Measurements from ENCODE around the gene SCYGR5.

SCYGR5 gene

DNA sequence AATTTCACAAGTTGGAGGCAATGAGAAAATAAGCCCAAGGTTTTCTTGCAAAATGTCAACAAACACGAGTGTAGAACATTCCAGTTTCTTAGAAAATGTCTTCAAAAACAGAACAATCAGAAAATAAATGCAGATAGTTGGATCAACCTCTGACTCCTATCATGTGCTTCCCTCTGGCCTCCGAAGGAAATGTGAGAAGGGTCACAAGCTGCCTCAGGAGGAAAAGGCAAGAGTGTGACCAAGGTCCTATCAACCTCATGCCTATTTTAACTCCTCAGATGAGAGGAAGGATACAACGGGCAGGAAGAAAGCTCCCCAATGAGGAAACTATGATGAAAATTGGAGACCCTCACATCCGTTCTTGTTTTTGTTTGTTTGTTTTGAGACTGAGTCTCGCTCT, 7.9 kb downstream of the SCYGR5 start:
- DNase-seq (ENCODE audit: low spot score), result no peak
- Histone ChIP-seq H3K4me3 (no peak overlapping the region), H3K27ac (no peak overlapping the region)
- TF ChIP-seq, protein P1, sequence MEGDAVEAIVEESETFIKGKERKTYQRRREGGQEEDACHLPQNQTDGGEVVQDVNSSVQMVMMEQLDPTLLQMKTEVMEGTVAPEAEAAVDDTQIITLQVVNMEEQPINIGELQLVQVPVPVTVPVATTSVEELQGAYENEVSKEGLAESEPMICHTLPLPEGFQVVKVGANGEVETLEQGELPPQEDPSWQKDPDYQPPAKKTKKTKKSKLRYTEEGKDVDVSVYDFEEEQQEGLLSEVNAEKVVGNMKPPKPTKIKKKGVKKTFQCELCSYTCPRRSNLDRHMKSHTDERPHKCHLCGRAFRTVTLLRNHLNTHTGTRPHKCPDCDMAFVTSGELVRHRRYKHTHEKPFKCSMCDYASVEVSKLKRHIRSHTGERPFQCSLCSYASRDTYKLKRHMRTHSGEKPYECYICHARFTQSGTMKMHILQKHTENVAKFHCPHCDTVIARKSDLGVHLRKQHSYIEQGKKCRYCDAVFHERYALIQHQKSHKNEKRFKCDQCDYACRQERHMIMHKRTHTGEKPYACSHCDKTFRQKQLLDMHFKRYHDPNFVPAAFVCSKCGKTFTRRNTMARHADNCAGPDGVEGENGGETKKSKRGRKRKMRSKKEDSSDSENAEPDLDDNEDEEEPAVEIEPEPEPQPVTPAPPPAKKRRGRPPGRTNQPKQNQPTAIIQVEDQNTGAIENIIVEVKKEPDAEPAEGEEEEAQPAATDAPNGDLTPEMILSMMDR (IDR thresholded peaks at IDR 0.05), result no peak

DNA sequence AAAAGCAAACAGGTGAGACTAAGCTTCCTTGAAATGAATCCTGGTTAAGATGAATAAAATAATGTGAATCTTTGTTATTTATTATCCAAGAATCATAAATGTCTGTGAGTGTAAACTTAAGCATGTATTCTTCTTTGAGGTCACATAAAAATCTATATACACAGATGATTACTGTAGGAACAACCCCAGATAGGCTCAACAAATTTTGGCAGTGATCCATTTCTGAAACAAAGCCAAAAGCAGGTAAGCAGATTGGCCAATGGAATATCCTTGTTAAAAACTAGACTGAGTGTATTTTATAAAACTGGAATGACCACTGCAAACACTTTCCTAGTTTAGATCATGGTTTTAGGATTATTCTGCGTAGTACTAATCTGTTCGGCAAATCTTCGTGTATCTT, 11.3 kb downstream of the SCYGR5 start:
- DNase-seq (ENCODE audit: low spot score), result no peak
- no peak overlapping the region for H3K4me3 ChIP-seq
- no peak overlapping the region for H3K27ac ChIP-seq
- TF ChIP-seq, protein P1 (IDR thresholded peaks at IDR 0.05), result no peak

DNA sequence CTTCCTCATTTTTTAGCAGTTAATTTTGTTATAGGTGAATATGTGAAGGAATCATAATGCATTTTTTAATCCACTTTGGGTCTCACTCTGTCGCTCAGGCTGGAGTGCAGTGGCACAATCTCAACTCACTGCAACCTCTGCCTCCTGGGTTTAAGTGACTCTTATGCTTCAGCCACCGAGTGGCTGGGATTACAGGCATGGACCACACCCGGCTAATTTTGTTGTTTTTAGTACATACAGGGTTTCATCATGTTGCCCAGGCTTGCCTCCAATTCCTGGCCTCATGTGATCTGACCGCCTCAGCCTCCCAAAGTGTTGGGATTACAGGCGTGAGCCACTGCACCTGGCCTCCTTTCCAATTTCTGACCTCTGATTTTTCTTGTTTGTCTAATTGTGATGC, 17.7 kb downstream of the SCYGR5 start:
- H3K4me3 ChIP-seq, result no peak overlapping the region
- DNase-seq (ENCODE audit: low spot score), result no peak
- TF ChIP-seq, protein P1 (IDR thresholded peaks at IDR 0.05), result no peak
- no peak overlapping the region for H3K27ac ChIP-seq

DNA sequence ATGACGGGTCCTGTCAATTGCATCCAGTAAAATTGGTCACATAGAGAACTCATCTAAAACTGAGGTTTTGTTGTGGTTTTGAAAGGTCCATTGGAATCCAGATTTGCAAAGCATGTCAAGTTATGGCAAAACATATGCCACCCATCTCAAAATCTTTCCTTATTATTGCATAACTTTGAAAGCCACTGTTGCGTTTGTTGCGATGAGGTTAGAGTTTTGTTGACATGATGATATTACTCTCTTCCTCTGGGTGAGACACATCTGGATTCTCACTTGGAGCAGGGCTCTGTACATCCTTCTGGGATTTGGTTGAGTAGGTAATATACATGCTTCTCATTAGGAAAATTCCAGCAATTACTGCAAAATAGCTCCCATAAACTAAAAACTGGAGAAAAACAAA, 20.6 kb downstream of the SCYGR5 start:
- H3K4me3 ChIP-seq, result no peak overlapping the region
- no peak for DNase-seq (ENCODE audit: low spot score)
- no peak overlapping the region for H3K27ac ChIP-seq
- TF ChIP-seq, protein P1 (IDR thresholded peaks at IDR 0.05), result no peak

DNA sequence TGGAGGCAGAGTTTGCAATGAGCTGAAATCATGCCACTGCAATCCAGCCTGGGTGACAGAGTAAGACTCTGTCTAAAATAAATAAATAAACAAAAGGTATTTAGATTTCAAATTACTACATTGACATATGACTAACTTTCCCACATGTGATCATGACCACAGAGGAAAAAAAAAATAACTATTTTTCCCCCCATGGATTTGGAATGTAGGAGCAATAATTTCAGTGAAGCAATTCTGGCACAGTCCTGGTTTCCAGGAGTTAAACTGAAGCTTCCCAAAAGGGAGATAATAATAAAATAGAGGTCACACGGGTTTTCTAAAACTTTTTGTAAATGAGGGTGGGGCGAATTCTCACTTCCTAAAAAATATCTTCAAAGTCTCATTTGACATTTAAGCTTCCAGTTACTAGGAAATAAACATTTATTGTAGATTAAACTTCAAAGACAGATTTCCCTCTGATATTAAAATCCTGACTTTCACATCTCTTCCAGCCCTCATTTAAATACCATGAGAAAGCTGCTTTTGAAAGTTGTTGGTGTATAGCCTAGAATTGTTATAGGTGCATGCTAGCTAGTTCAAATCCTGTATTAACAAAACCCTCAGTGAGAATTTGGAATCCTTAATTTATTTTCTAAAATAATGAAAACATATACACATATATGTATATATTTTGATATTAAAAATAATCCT, 30.5 kb downstream of the SCYGR5 start:
- no peak overlapping the region for H3K4me3 ChIP-seq
- TF ChIP-seq, protein P1 (IDR thresholded peaks at IDR 0.05), result no peak
- DNase-seq (ENCODE audit: low spot score), result no peak
- H3K27ac ChIP-seq, result no peak overlapping the region

DNA sequence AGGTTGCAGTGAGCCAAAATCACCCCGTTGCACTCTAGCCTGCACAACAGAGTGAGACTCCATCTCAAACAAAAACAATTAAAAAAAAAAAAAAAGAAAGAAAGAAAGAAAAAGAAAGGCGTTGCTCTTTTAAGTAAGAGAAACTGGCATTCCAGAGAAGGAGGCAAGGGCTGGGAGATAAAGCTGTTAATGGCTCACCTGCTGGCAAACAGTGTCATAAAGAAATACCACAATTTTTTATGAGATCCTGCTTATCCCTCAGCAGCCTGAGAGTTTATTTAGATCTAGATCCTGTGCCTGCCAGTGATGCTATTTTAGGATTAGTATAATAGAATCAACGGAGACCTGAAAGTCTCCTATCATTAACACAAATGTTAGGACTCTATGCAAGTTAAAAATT, 35.0 kb downstream of the SCYGR5 start:
- no peak for DNase-seq (ENCODE audit: low spot score)
- Histone ChIP-seq H3K4me3 (no peak overlapping the region), H3K27ac (no peak overlapping the region)
- TF ChIP-seq, protein P1 (IDR thresholded peaks at IDR 0.05), result no peak

DNA sequence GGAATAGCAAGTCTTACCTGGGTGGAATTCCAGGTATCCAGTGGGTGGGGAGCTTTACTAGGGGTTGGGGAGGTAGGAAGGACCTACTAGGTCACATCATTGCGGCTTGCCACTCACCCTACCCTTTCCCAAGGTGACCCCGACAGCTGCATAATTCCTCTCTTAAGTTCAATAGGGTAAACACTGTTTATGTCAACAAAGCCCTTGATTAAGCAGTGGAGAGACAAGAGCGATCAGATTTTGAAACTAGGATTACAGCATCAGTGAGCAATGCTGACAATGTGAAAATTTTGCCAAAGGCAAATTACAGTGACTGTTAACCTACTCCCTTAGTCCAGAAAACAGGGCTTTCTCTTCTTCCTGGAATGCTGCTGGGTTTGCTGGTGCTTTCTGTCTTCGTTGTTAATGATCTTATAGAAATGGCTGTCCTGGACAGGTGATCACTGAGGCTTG, 36.7 kb downstream of the SCYGR5 start:
- no peak for DNase-seq (ENCODE audit: low spot score)
- no peak overlapping the region for H3K27ac ChIP-seq

More for the DNA sequence above, 36.7 kb downstream of the SCYGR5 start:
- no peak overlapping the region for H3K4me3 ChIP-seq
- TF ChIP-seq, protein P1 (IDR thresholded peaks at IDR 0.05), result no peak
